Caco-2 (cell line): ENCODE data around the gene RIN3. TPM values are rescaled to one million over a fixed set of nuclear protein-coding genes. Genes with fewer than 3 reads are reported as not detected.

Experiments used
- BruUV-seq: library from RNA; stranded (reverse); fragments of 400-500 nt; replicated peaks from 2 replicates; lab custom pipeline; 2021; lab: Mats Ljungman, UMichigan
- CTCF ChIA-PET: fragments of 300-600 bp; sonication (Branson Sonifier 250); formaldehyde crosslinking; loops from one replicate; lab custom pipeline; 2022; ENCODE audit warnings: antibody characterized with exemption; lab: Charles Lee
- POLR2A ChIA-PET: fragments of 300-600 bp; sonication (Branson Sonifier 250); formaldehyde crosslinking; loops from one replicate; lab custom pipeline; 2022; ENCODE audit warnings: antibody characterized with exemption; lab: Charles Lee
- DNase-seq, 2 experiments: peaks; one replicate each; pipeline versions ENCODE4 v3.0.0 to v3.0.0-alpha.2; 2020 to 2022
- H3K27me3 ChIP-seq: replicated peaks from 2 replicates; pipeline ENCODE4 v1.6.0; 2011; ENCODE audit warnings: low read length; ENCODE audit not compliant: control insufficient read depth, insufficient read depth
- H3K36me3 ChIP-seq: 2 replicates; pipeline ENCODE4 v1.5.1; 2011; ENCODE audit warnings: low read length; ENCODE audit not compliant: control insufficient read depth, insufficient read depth
- H3K4me1 ChIP-seq: fragments of 250-450 bp; sonication (Bioruptor Pico); 2 replicates; pipeline ENCODE4 v1.5.1; 2020; ENCODE audit warnings: mild to moderate bottlenecking
- H3K4me3 ChIP-seq: 2 replicates; pipeline ENCODE4 v1.5.1; 2011; ENCODE audit warnings: low read depth, mild to moderate bottlenecking, control low read depth, low read length
- H3K9me3 ChIP-seq: fragments of 250-450 bp; sonication (Bioruptor Pico); 2 replicates; pipeline ENCODE4 v1.5.1; 2020; ENCODE audit warnings: mild to moderate bottlenecking, moderate library complexity
- H3K27ac Mint-ChIP-seq: one replicate; pipeline ENCODE4 v1.8.0; 2022; ENCODE audit warnings: mixed read lengths; ENCODE audit not compliant: unreplicated experiment
- H3K27me3 Mint-ChIP-seq: one replicate; pipeline ENCODE4 v1.8.0; 2022; ENCODE audit warnings: mixed read lengths; ENCODE audit not compliant: insufficient read depth, unreplicated experiment
- H3K36me3 Mint-ChIP-seq: one replicate; pipeline ENCODE4 v1.8.0; 2022; ENCODE audit warnings: mild to moderate bottlenecking, mixed read lengths; ENCODE audit not compliant: insufficient read depth, unreplicated experiment
- H3K4me1 Mint-ChIP-seq: one replicate; pipeline ENCODE4 v1.8.0; 2022; ENCODE audit warnings: low read depth, mixed read lengths; ENCODE audit not compliant: unreplicated experiment
- H3K4me3 Mint-ChIP-seq: one replicate; pipeline ENCODE4 v1.8.0; 2022; ENCODE audit warnings: mild to moderate bottlenecking, moderate library complexity, mixed read lengths; ENCODE audit not compliant: unreplicated experiment
- H3K9me3 Mint-ChIP-seq: one replicate; pipeline ENCODE4 v1.8.0; 2022; ENCODE audit warnings: mixed read lengths; ENCODE audit not compliant: unreplicated experiment
- CTCF ChIP-seq, 2 experiments: fragments of 200-600 bp in 1 of 2; IDR thresholded peaks; 1 replicate in 1 of 2; 2 replicates in 1 of 2; pipeline versions ENCODE4 v1.5.1 to v1.8.0; 2011 to 2022; ENCODE audit warnings: antibody characterized with exemption in 1 of 2, control low read depth in 1 of 2, inconsistent platforms in 1 of 2, low read depth in 1 of 2, low read length in 1 of 2, mild to moderate bottlenecking in 1 of 2, moderate library complexity in 1 of 2; ENCODE audit not compliant: insufficient read depth in 1 of 2, severe bottlenecking in 1 of 2, unreplicated experiment in 1 of 2
- intact Hi-C: fragments of 100-400 bp; cut with micrococcal nuclease; formaldehyde crosslinking; loops from one replicate; pipeline ENCODE4 v1.10.0; 2022; ENCODE audit not compliant: unreplicated experiment
- total RNA-seq: library from RNA; stranded (reverse); gene quantifications from 2 replicates; pipeline ENCODE4 v1.2.3, GENCODE V29; 2022

RIN3 gene
- total RNA-seq, 1 experiment from 2014 or later: 20.7 TPM

GRCh38 chr14:92651758-92652406 lies 138.3 kb downstream of the RIN3 start:
- CTCF ChIA-PET: no interaction called here
- BruUV-seq: TSS peak; percentile 41
- Histone ChIP-seq H3K4me3 (no peak overlapping the region), H3K9me3 (no peaks in the 10 kb centered on the region), H3K4me1 (peaks cover 7% of the 10 kb centered on the region; the same call in 1 of the 2 replicates), H3K27me3 (no peaks in the 10 kb centered on the region), H3K36me3 (no peaks in the 10 kb centered on the region)
- H3K4me3 Mint-ChIP-seq: no peak overlapping the region
- DNase-seq: no peak
- intact Hi-C loops: no loop called here
- H3K27ac Mint-ChIP-seq: no peak overlapping the region
- TF ChIP-seq CTCF (IDR thresholded peaks at IDR 0.05; ENCODE audit: insufficient read depth in 1 of 2, low read depth in 1 of 2, low read length in 1 of 2, severe bottlenecking in 1 of 2, unreplicated experiment in 1 of 2): no peak
- POLR2A ChIA-PET: no interaction called here
- no peaks in the 10 kb centered on the region for H3K27me3 Mint-ChIP-seq
- no peaks in the 10 kb centered on the region for H3K9me3 Mint-ChIP-seq
- no peaks in the 10 kb centered on the region for H3K4me1 Mint-ChIP-seq
- peaks cover 9% of the 10 kb centered on the region for H3K36me3 Mint-ChIP-seq

- CTCF ChIA-PET: no interaction called here
These were observed 139.0 kb downstream of the RIN3 start for GRCh38 chr14:92652413-92653151.

More at GRCh38 chr14:92652413-92653151, 139.0 kb downstream of the RIN3 start:
- H3K4me3 Mint-ChIP-seq: no peak overlapping the region
- Histone ChIP-seq H3K4me3 (no peak overlapping the region), H3K4me1 (0 out of 2 replicates have a peak, but pooled peaks cover under 1% of the 10 kb centered on the region), H3K9me3 (no peaks in the 10 kb centered on the region), H3K36me3 (no peaks in the 10 kb centered on the region), H3K27me3 (no peaks in the 10 kb centered on the region)
- no peak overlapping the region for H3K27ac Mint-ChIP-seq
- no peaks in the 10 kb centered on the region for H3K9me3 Mint-ChIP-seq
- H3K4me1 Mint-ChIP-seq: no peaks in the 10 kb centered on the region
- DNase-seq: no peak
- no peaks in the 10 kb centered on the region for H3K27me3 Mint-ChIP-seq
- H3K36me3 Mint-ChIP-seq: peaks cover 9% of the 10 kb centered on the region
- no peak for TF ChIP-seq CTCF (IDR thresholded peaks at IDR 0.05; ENCODE audit: insufficient read depth in 1 of 2, low read depth in 1 of 2, low read length in 1 of 2, severe bottlenecking in 1 of 2, unreplicated experiment in 1 of 2)
- BruUV-seq: no TSS peak
- POLR2A ChIA-PET: no interaction called here
- intact Hi-C loops: no loop called here
